ENCODE measurements around the gene PIEZO2.
"Not testable (repeated sequence)": the region's sequence is repeated elsewhere in the genome, so short reads cannot be mapped to it uniquely, and the experiment has no call there.

PIEZO2 gene

GRCh38 chr18:10894501-10894900 lies 254.9 kb downstream of the PIEZO2 start:
- DNase-seq (ENCODE audit: low spot score) = no peak

- no peak for DNase-seq (ENCODE audit: low spot score)
Observed at GRCh38 chr18:10893761-10894160, 255.6 kb downstream of the PIEZO2 start.

GRCh38 chr18:10893196-10893595 lies 256.2 kb downstream of the PIEZO2 start:
- no peak for DNase-seq (ENCODE audit: low spot score)

- no peak for DNase-seq (ENCODE audit: low spot score)
Observed at GRCh38 chr18:10892786-10893185, 256.6 kb downstream of the PIEZO2 start.

GRCh38 chr18:10890022-10890421 lies 259.3 kb downstream of the PIEZO2 start:
- no peak for DNase-seq (ENCODE audit: low spot score)

- no peak for DNase-seq (ENCODE audit: low spot score)
Observed at GRCh38 chr18:10878703-10879102, 270.7 kb downstream of the PIEZO2 start.

GRCh38 chr18:10877987-10878386 lies 271.4 kb downstream of the PIEZO2 start:
- no peak for DNase-seq (ENCODE audit: low spot score)

- no peak for DNase-seq (ENCODE audit: low spot score)
Observed at GRCh38 chr18:10875811-10876210, 273.6 kb downstream of the PIEZO2 start.

GRCh38 chr18:10872304-10872703 lies 277.1 kb downstream of the PIEZO2 start:
- DNase-seq (ENCODE audit: low spot score) = peak; percentile 12

GRCh38 chr18:10864722-10865121 lies 284.6 kb downstream of the PIEZO2 start:
- DNase-seq (ENCODE audit: low spot score) = no peak

GRCh38 chr18:10863026-10863425 lies 286.3 kb downstream of the PIEZO2 start:
- DNase-seq (ENCODE audit: low spot score) = no peak

- DNase-seq (ENCODE audit: low spot score) = no peak
Observed at GRCh38 chr18:10860928-10861327, 288.4 kb downstream of the PIEZO2 start.

- DNase-seq (ENCODE audit: low spot score) = no peak
Observed at GRCh38 chr18:10860382-10860781, 289.0 kb downstream of the PIEZO2 start.

GRCh38 chr18:10858477-10858876 lies 290.9 kb downstream of the PIEZO2 start:
- DNase-seq (ENCODE audit: low spot score) = no peak

GRCh38 chr18:10856132-10856531 lies 293.2 kb downstream of the PIEZO2 start:
- no peak for DNase-seq (ENCODE audit: low spot score)

GRCh38 chr18:10852385-10853303 lies 296.7 kb downstream of the PIEZO2 start:
- no peak for DNase-seq (ENCODE audit: low spot score)

- peak; percentile 59 for DNase-seq (ENCODE audit: low spot score)
Observed at GRCh38 chr18:10851824-10852319, 297.5 kb downstream of the PIEZO2 start.

- DNase-seq (ENCODE audit: low spot score) = no peak
Observed at GRCh38 chr18:10850840-10851239, 298.5 kb downstream of the PIEZO2 start.

GRCh38 chr18:10850216-10850615 lies 299.2 kb downstream of the PIEZO2 start:
- DNase-seq (ENCODE audit: low spot score) = no peak

- no peak for DNase-seq (ENCODE audit: low spot score)
Observed at GRCh38 chr18:10847907-10848306, 301.5 kb downstream of the PIEZO2 start.

- DNase-seq (ENCODE audit: low spot score) = no peak
Observed at GRCh38 chr18:10847408-10847790, 302.0 kb downstream of the PIEZO2 start.

GRCh38 chr18:10846657-10847407 lies 302.5 kb downstream of the PIEZO2 start:
- no peak for DNase-seq (ENCODE audit: low spot score)

- not testable (repeated sequence) for DNase-seq (ENCODE audit: low spot score)
Observed at GRCh38 chr18:10846035-10846434, 303.3 kb downstream of the PIEZO2 start.
